ENCODE measurements around the gene CDC42BPG.

Gene CDC42BPG

DNA sequence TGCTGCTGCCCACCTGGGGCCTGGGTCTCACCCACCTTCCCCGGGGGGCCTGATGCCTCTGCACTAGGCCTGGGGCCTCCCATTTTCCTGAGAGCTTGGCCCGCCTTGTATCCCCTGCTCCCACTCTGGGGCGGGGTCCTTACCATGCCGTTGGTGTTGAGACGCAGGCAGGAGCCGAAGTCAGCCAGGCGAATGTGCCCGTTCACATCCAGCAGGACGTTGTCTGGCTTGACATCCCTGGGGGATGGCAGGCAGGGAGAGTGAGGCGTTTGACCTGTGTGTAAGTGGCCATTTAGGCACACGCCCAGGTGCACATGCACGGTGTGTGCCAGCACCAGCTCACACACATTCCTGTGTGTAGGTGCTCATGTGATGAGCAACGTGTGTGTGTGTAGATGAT lies 5.1 kb downstream of the CDC42BPG start:
- no peaks in the 10 kb centered on the region for H3K27me3 ChIP-seq (ENCODE audit: insufficient read depth, low read length, poor library complexity, severe bottlenecking)
- no peaks in the 10 kb centered on the region for H3K9me3 ChIP-seq (ENCODE audit: insufficient read depth, low read depth, low read length)
- no peaks in the 10 kb centered on the region for H3F3A ChIP-seq (ENCODE audit: low read depth)
- H3K79me2 ChIP-seq (ENCODE audit: insufficient read depth, low read length): no peaks in the 10 kb centered on the region
- TF ChIP-seq, protein P1, sequence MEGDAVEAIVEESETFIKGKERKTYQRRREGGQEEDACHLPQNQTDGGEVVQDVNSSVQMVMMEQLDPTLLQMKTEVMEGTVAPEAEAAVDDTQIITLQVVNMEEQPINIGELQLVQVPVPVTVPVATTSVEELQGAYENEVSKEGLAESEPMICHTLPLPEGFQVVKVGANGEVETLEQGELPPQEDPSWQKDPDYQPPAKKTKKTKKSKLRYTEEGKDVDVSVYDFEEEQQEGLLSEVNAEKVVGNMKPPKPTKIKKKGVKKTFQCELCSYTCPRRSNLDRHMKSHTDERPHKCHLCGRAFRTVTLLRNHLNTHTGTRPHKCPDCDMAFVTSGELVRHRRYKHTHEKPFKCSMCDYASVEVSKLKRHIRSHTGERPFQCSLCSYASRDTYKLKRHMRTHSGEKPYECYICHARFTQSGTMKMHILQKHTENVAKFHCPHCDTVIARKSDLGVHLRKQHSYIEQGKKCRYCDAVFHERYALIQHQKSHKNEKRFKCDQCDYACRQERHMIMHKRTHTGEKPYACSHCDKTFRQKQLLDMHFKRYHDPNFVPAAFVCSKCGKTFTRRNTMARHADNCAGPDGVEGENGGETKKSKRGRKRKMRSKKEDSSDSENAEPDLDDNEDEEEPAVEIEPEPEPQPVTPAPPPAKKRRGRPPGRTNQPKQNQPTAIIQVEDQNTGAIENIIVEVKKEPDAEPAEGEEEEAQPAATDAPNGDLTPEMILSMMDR (conservative IDR thresholded peaks at IDR 0.05; ENCODE audit: low read length): no peak
- TF ChIP-seq EZH2phosphoT487 (IDR thresholded peaks at IDR 0.05; ENCODE audit: borderline replicate concordance): no peak
- H3K4me2 ChIP-seq (ENCODE audit: low read depth, low read length, poor library complexity, severe bottlenecking): no peak overlapping the region
- no peak overlapping the region for H2AFZ ChIP-seq (ENCODE audit: low read length)
- H4K20me1 ChIP-seq (ENCODE audit: insufficient read depth, low read length, poor library complexity, severe bottlenecking): no peaks in the 10 kb centered on the region
- H3K9me2 ChIP-seq (replicated peaks; ENCODE audit: low read depth, low read length): no peaks in the 10 kb centered on the region
- H3K4me3 ChIP-seq (ENCODE audit: low read length, poor library complexity, severe bottlenecking): no peak overlapping the region
- no peaks in the 10 kb centered on the region for H3K36me3 ChIP-seq (ENCODE audit: insufficient read depth, low read length)
- H3K4me1 ChIP-seq (ENCODE audit: insufficient read depth, low read length, poor library complexity, severe bottlenecking): peaks cover 6% of the 10 kb centered on the region
- H3K9ac ChIP-seq (ENCODE audit: low read depth, low read length, poor library complexity, severe bottlenecking): no peak overlapping the region

DNA sequence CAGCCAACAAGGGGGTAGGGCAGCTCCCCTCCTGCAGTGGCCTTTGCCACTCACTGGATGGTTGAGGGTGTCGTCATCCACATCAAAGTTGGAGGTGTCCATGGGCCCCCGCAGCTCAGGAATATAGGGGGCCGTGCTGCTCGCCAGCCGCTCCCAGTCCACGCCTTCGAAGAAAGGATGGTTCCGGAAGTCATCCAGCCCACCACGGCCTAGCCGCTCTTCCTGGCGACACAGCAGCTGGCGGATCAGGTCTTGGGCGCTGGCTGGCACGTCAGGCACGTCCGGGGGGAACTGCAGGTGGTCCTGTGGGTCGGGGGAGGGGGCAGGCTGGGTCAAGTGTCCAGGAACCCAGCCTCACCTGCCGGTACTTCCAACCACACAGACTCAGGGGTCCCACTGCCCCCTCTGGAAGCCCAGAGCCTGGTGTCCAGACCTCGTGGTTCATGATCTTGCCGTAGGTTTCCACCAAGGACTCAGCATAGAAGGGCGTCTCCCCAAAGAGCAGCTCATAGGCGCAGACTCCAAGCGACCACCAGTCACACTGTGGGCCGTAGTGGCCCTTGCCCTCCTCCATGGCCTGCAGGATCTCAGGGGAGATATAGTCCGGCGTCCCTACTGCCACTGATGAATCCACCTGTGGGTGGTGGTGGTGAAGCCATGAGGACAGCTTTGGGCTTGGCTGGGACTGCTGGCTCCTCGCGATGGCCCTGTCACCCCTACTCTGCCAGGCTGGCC lies 5.7 kb downstream of the CDC42BPG start:
- H3K27me3 ChIP-seq (ENCODE audit: insufficient read depth, low read length, poor library complexity, severe bottlenecking): no peaks in the 10 kb centered on the region
- no peaks in the 10 kb centered on the region for H3F3A ChIP-seq (ENCODE audit: low read depth)
- TF ChIP-seq EZH2phosphoT487 (IDR thresholded peaks at IDR 0.05; ENCODE audit: borderline replicate concordance): no peak
- TF ChIP-seq, protein P1 (conservative IDR thresholded peaks at IDR 0.05; ENCODE audit: low read length): no peak
- no peaks in the 10 kb centered on the region for H4K20me1 ChIP-seq (ENCODE audit: insufficient read depth, low read length, poor library complexity, severe bottlenecking)
- no peak overlapping the region for H3K4me2 ChIP-seq (ENCODE audit: low read depth, low read length, poor library complexity, severe bottlenecking)
- H3K9me3 ChIP-seq (ENCODE audit: insufficient read depth, low read depth, low read length): no peaks in the 10 kb centered on the region
- no peaks in the 10 kb centered on the region for H3K9me2 ChIP-seq (replicated peaks; ENCODE audit: low read depth, low read length)
- H3K4me1 ChIP-seq (ENCODE audit: insufficient read depth, low read length, poor library complexity, severe bottlenecking): peaks cover 6% of the 10 kb centered on the region
- H3K79me2 ChIP-seq (ENCODE audit: insufficient read depth, low read length): no peaks in the 10 kb centered on the region
- H2AFZ ChIP-seq (ENCODE audit: low read length): no peak overlapping the region
- H3K36me3 ChIP-seq (ENCODE audit: insufficient read depth, low read length): no peaks in the 10 kb centered on the region
- H3K4me3 ChIP-seq (ENCODE audit: low read length, poor library complexity, severe bottlenecking): no peak overlapping the region
- H3K9ac ChIP-seq (ENCODE audit: low read depth, low read length, poor library complexity, severe bottlenecking): no peak overlapping the region

DNA sequence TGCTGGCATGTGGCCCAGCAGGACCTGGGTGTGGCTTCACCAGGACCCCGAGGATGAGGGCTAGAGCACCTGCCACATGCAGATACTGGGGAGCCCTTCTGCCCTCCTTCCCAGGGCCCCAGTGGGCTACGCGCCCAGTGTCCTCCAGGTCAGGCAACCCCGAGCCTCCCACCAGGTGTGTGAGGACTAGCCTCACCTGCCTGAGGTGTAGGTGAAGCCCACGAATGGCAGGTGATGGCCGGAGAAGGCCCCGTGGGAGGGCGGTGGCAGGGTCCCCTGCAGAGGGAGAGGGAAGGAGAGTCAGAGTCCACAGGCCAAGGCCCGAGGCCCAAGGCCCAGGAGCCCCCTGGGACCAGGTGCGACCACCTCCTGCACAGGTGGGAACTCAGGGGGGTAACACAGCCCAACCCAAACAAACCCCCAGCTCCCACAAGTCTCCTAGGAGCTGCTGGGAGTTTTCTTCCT lies 6.5 kb downstream of the CDC42BPG start:
- Histone ChIP-seq H3K9ac (ENCODE audit: low read depth, low read length, poor library complexity, severe bottlenecking) (no peak overlapping the region), H4K20me1 (ENCODE audit: insufficient read depth, low read length, poor library complexity, severe bottlenecking) (no peaks in the 10 kb centered on the region), H3K4me3 (ENCODE audit: low read length, poor library complexity, severe bottlenecking) (no peak overlapping the region), H3K9me2 (replicated peaks; ENCODE audit: low read depth, low read length) (no peaks in the 10 kb centered on the region), H3K79me2 (ENCODE audit: insufficient read depth, low read length) (no peaks in the 10 kb centered on the region), H2AFZ (ENCODE audit: low read length) (no peak overlapping the region), H3K36me3 (ENCODE audit: insufficient read depth, low read length) (no peaks in the 10 kb centered on the region), H3K27me3 (ENCODE audit: insufficient read depth, low read length, poor library complexity, severe bottlenecking) (no peaks in the 10 kb centered on the region), H3K9me3 (ENCODE audit: insufficient read depth, low read depth, low read length) (no peaks in the 10 kb centered on the region), H3K4me2 (ENCODE audit: low read depth, low read length, poor library complexity, severe bottlenecking) (no peak overlapping the region), H3F3A (ENCODE audit: low read depth) (no peaks in the 10 kb centered on the region), H3K4me1 (ENCODE audit: insufficient read depth, low read length, poor library complexity, severe bottlenecking) (peaks cover 6% of the 10 kb centered on the region)
- TF ChIP-seq, protein P1 (conservative IDR thresholded peaks at IDR 0.05; ENCODE audit: low read length): no peak
- TF ChIP-seq EZH2phosphoT487 (IDR thresholded peaks at IDR 0.05; ENCODE audit: borderline replicate concordance): no peak
